B cell (primary cell): ENCODE data around the gene KPNA2. TPM values are rescaled to one million over a fixed set of nuclear protein-coding genes. Genes with fewer than 3 reads are reported as not detected.
A peak's percentile ranks its signal among the peaks of the same experiment; 100 is the strongest.

Experiments
- ATAC-seq: fragments of 200-7000 bp; cut with Tn5 transposase; one replicate; pipeline ENCODE4 v1.10.0; 2021; ENCODE audit warnings: low read depth, mild to moderate bottlenecking, moderate number of reproducible peaks, moderate library complexity
- CTCF ChIA-PET: fragments of 350-600 bp; sonication (Branson Sonifier 250); formaldehyde crosslinking; loops from one replicate; lab custom pipeline; 2021; ENCODE audit warnings: antibody characterized with exemption, inconsistent platforms; lab: Charles Lee
- POLR2A ChIA-PET: fragments of 350-600 bp; sonication (Branson Sonifier 250); formaldehyde crosslinking; loops from one replicate; lab custom pipeline; 2021; ENCODE audit warnings: antibody characterized with exemption; lab: Charles Lee
- DNase-seq: peaks from one replicate; pipeline ENCODE4 v3.0.0; 2013
- H2AFZ ChIP-seq: 2 replicates; pipeline ENCODE4 v1.6.1; 2012; ENCODE audit warnings: mild to moderate bottlenecking, low read depth, low read length; ENCODE audit not compliant: insufficient read depth, poor library complexity, severe bottlenecking
- H3K27ac ChIP-seq, 2 donors: 1 replicate in 1 of 2; 2 replicates in 1 of 2; pipeline ENCODE4 v1.5.1; 2012 to 2013; ENCODE audit warnings: low read length in 2 of 2, mild to moderate bottlenecking in 2 of 2, moderate library complexity in 1 of 2
- H3K27me3 ChIP-seq, 4 experiments: fragments of 200-600 bp in 1 of 4; sonication (generic) in 1 of 4; replicated peaks in 1 of 4; 1 replicate in 2 of 4; 2 replicates in 2 of 4; pipeline versions ENCODE4 v1.6.1 to v1.7.0; 2013 to 2016; ENCODE audit warnings: low read length in 3 of 4, mild to moderate bottlenecking in 2 of 4, mixed read lengths in 1 of 4, moderate library complexity in 1 of 4; ENCODE audit not compliant: insufficient read depth in 4 of 4, control insufficient read depth in 3 of 4; ENCODE audit errors: control extremely low read depth in 1 of 4
- H3K36me3 ChIP-seq, 2 experiments: replicated peaks in 1 of 2; 1 replicate in 1 of 2; 2 replicates in 1 of 2; pipeline versions ENCODE4 v1.6.1 to v1.7.1; 2013; ENCODE audit warnings: low read length in 1 of 2; ENCODE audit not compliant: insufficient read depth in 2 of 2, control insufficient read depth in 1 of 2; ENCODE audit errors: control extremely low read depth in 1 of 2, extremely low read depth in 1 of 2
- H3K4me1 ChIP-seq, 2 donors: fragments of 200-600 bp in 1 of 2; sonication (generic) in 1 of 2; 1 replicate in 1 of 2; 2 replicates in 1 of 2; pipeline versions ENCODE4 v1.5.1 to v1.6.1; 2013 to 2017; ENCODE audit warnings: low read length in 2 of 2; ENCODE audit not compliant: control insufficient read depth in 2 of 2, insufficient read depth in 2 of 2
- H3K4me2 ChIP-seq: replicated peaks from 2 replicates; pipeline ENCODE3; 2012; ENCODE audit warnings: mild to moderate bottlenecking, low read depth, low read length; ENCODE audit not compliant: poor library complexity, severe bottlenecking
- H3K4me3 ChIP-seq, 5 experiments: fragments of 200-600 bp in 1 of 5; sonication (generic) in 1 of 5; 1 replicate in 3 of 5; 2 replicates in 2 of 5; pipeline versions ENCODE4 v1.5.1 to v1.7.0; 2011 to 2016; ENCODE audit warnings: low read length in 4 of 5, mild to moderate bottlenecking in 4 of 5, low read depth in 2 of 5, control low read depth in 1 of 5, moderate library complexity in 1 of 5; ENCODE audit not compliant: insufficient read depth in 1 of 5; ENCODE audit errors: control extremely low read depth in 1 of 5, extremely low read depth in 1 of 5
- H3K79me2 ChIP-seq: fragments of 200-600 bp; sonication (generic); one replicate; pipeline ENCODE4 v1.6.0; 2016; ENCODE audit warnings: low read length; ENCODE audit not compliant: control insufficient read depth, insufficient read depth
- H3K9ac ChIP-seq: fragments of 200-600 bp; sonication (generic); 2 replicates; pipeline ENCODE4 v1.6.1; 2017; ENCODE audit warnings: mild to moderate bottlenecking, low read length, moderate library complexity
- H3K9me3 ChIP-seq, 3 donors: one replicate each; pipeline versions ENCODE4 v1.6.1 to v1.7.1; 2013; ENCODE audit warnings: low read length in 2 of 3; ENCODE audit not compliant: control insufficient read depth in 2 of 3, insufficient read depth in 1 of 3; ENCODE audit errors: control extremely low read depth in 1 of 3
- H4K20me1 ChIP-seq: 2 replicates; pipeline ENCODE4 v1.6.0; 2012; ENCODE audit warnings: mild to moderate bottlenecking, low read length; ENCODE audit not compliant: insufficient read depth, control insufficient read depth, poor library complexity, severe bottlenecking
- H3K27ac Mint-ChIP-seq: one replicate; pipeline ENCODE4 v1.8.0; 2021; ENCODE audit warnings: mixed read lengths
- H3K27me3 Mint-ChIP-seq: one replicate; pipeline ENCODE4 v1.8.0; 2021; ENCODE audit warnings: mixed read lengths
- H3K4me1 Mint-ChIP-seq: one replicate; pipeline ENCODE4 v1.8.0; 2021; ENCODE audit warnings: mixed read lengths
- H3K4me3 Mint-ChIP-seq: one replicate; pipeline ENCODE4 v1.8.0; 2021; ENCODE audit warnings: mixed read lengths
- H3K9me3 Mint-ChIP-seq: one replicate; pipeline ENCODE4 v1.8.0; 2022; ENCODE audit warnings: mixed read lengths; ENCODE audit not compliant: insufficient read depth
- EZH2 ChIP-seq: IDR thresholded peaks from 2 replicates; pipeline ENCODE4 v1.6.1; 2012; ENCODE audit warnings: borderline replicate concordance, low read depth, mild to moderate bottlenecking, moderate library complexity, low read length; ENCODE audit not compliant: insufficient read depth, poor library complexity, severe bottlenecking
- WGBS: methylation state at CpG from one replicate; pipeline ENCODE4 v1.1.5; 2013; ENCODE audit warnings: missing lambda C conversion rate; ENCODE audit not compliant: insufficient coverage; 5-methylcytosine and 5-hydroxymethylcytosine counted together
- intact Hi-C: fragments of 100-400 bp; cut with micrococcal nuclease; formaldehyde crosslinking; loops from one replicate; pipeline ENCODE4 v1.10.0; 2022
- polyA plus RNA-seq: library from polyadenylated mRNA; depleted of rRNA; stranded (reverse); fragments of >200 nt; gene quantifications from 2 replicates; pipeline ENCODE4 v1.2.3, GENCODE V29; 2012
- total RNA-seq, 2 donors: library from RNA; stranded (reverse); fragments of 120-200 nt in 1 of 2; gene quantifications; 1 replicate in 1 of 2; 2 replicates in 1 of 2; pipeline versions ENCODE4 v1.2.3 to v1.2.4, GENCODE V29; 2013 to 2022
- TF ChIP-seq, protein P1 (sequence below): fragments of 200-600 bp; IDR thresholded peaks from one replicate; pipeline ENCODE4 v1.8.0; 2022; ENCODE audit warnings: antibody characterized with exemption, mild to moderate bottlenecking

The KPNA2 gene
- total and polyA plus RNA-seq, 2 donors (not counting 1 experiment from before 2014, with no cell fraction given) = 20.0 to 25.2 TPM

DNA sequence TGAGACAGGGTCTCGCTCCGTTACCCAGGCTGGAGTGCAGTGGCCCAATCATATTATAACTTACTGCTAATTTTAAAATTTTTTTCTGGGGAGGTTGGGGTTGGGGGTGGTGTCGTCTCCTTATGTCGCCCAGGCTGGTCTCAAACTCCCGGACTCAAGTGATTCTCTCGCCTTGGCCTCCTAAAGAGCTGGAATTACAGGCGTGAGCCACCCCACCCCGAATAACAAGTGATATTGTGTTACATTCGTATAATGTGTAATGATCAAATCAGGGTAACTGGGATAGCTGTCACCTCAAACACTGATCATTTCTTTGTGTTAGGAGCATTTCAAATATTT is 16.2 kb upstream of the KPNA2 start:
- Histone ChIP-seq H3K9ac (peak overlapping the region; percentile 77), H3K4me3 (peak overlapping the region in 4 of 5 experiments; percentile 73 to 92 (median 78))

More for the DNA sequence above, 16.2 kb upstream of the KPNA2 start:
- intact Hi-C loops = no loop called here
- Histone ChIP-seq H3K27me3 (no peaks in the 10 kb centered on the region), H3K9me3 (peaks cover 0 to 8% (median 0%) of the 10 kb centered on the region in 3 donors), H3K4me1 (peaks cover 7 to 14% of the 10 kb centered on the region in 2 donors), H2AFZ (peak overlapping the region; percentile 92), H3K4me2 (peak overlapping the region; percentile 88), H3K36me3 (no peaks in the 10 kb centered on the region), H4K20me1 (no peaks in the 10 kb centered on the region), H3K79me2 (no peaks in the 10 kb centered on the region), H3K27ac (peak overlapping the region in 1 of 2 donors; percentile 25)
- no peaks in the 10 kb centered on the region for H3K27me3 Mint-ChIP-seq
- DNase-seq (no peak), ATAC-seq (no peak)
- no peaks in the 10 kb centered on the region for H3K9me3 Mint-ChIP-seq
- peaks cover 18% of the 10 kb centered on the region for H3K4me1 Mint-ChIP-seq
- no CpG with 5 or more reads among the region's 9 CpGs for WGBS
- ChIA-PET CTCF (interaction anchor here (1.1 to 2.5 kb wide), 5 partner anchors 9 to 439 kb away, joined by 3 to 16 read pairs (median 6); partner anchors contain the start of genes C17orf58 and WIPI1), POLR2A (interaction anchor here (1.3 kb wide), 1 partner anchor 25 kb away, joined by 8 read pairs; no protein-coding TSS in a partner anchor)
- TF ChIP-seq, protein P1, sequence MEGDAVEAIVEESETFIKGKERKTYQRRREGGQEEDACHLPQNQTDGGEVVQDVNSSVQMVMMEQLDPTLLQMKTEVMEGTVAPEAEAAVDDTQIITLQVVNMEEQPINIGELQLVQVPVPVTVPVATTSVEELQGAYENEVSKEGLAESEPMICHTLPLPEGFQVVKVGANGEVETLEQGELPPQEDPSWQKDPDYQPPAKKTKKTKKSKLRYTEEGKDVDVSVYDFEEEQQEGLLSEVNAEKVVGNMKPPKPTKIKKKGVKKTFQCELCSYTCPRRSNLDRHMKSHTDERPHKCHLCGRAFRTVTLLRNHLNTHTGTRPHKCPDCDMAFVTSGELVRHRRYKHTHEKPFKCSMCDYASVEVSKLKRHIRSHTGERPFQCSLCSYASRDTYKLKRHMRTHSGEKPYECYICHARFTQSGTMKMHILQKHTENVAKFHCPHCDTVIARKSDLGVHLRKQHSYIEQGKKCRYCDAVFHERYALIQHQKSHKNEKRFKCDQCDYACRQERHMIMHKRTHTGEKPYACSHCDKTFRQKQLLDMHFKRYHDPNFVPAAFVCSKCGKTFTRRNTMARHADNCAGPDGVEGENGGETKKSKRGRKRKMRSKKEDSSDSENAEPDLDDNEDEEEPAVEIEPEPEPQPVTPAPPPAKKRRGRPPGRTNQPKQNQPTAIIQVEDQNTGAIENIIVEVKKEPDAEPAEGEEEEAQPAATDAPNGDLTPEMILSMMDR = no peak
- no peak for TF ChIP-seq EZH2
- peak overlapping the region; percentile 90 for H3K4me3 Mint-ChIP-seq
- peak overlapping the region; percentile 100 for H3K27ac Mint-ChIP-seq
